Activated CD8-positive, alpha-beta memory T cell treated with anti-CD3 and anti-CD28 coated beads, Interleukin-2, amount 50 U/mL, for 48 hours (primary cell): ENCODE measurements around the gene XPO5.
"Not testable (repeated sequence)": the region's sequence is repeated elsewhere in the genome, so short reads cannot be mapped to it uniquely, and the experiment has no call there.

Experiments used
- DNase-seq: peaks from one replicate; pipeline ENCODE4 v3.0.0-alpha.2; 2020

The XPO5 gene

GRCh38 chr6:43582911-43583310 is 7.1 kb upstream of the XPO5 start:
- no peak for DNase-seq

- DNase-seq = no peak
Observed at GRCh38 chr6:43579171-43579570, 3.3 kb upstream of the XPO5 start.

DNA sequence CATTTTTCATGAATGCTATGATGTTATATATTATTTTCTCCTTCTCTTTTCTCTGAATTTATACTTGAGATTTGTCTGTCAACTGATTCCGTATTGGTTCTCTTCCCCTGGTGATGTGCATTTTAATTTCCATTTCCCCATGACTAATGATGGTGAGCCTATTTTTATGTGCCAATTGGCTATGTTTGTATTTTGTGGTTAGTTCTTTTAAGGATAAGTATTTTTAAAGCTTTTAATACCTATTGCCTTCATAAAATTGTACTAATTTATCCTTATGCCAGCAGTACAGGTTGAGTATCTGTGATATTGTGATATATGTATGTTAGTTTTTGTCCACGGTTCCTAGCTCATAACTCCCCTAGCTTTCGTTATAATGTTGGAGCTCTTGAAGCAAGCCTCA is 2.9 kb upstream of the XPO5 start:
- no peak for DNase-seq

GRCh38 chr6:43575105-43575771 is 600 bp downstream of the XPO5 start:
- DNase-seq = peak; percentile 65

GRCh38 chr6:43572015-43572414 is 3.8 kb downstream of the XPO5 start:
- DNase-seq = no peak

DNA sequence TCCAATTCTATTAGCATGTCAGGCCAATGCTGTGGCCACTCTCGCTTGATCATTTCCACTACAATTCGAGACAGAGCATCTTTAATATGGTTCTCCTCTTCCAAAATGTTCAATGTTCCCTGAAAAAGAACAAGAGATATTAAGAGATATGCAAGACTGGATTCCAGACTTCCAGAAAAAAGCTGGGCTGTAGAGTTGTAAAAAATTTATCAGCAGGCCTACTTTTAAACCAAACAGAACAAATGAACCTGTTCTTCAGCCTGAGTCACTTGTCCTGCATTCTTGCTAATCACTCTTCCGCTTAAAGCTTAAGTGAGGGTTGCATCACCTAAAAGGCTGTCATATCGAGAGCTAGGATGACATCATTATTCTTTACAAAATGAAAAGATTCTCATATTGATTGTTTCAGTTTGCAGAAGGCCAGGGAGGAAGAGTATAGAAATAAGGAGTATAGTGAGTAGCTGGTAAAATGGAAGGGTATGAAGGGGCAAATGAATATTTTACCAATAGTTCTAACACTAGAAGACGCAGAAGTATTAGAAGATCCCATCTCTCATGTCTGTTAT is 4.9 kb downstream of the XPO5 start:
- no peak for DNase-seq

GRCh38 chr6:43559328-43559727 is 16.5 kb downstream of the XPO5 start:
- no peak for DNase-seq

DNA sequence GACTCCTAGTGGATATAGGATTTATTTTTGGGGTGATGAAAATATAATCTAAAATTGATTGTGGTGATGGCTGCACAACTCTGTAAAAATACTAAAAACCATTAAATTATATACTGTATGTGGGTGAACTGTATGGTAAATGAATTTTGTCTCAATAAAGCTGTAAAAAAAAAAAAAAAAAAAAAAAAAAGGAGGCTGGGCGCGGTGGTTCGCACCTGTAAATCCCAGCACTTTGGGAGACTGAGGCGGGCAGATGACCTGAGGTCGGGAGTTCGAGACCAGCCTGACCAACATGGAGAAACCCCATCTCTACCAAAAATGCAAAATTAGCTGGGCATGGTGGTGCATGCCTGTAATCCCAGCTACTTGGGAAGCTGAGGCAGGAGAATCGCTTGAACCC is 18.2 kb downstream of the XPO5 start:
- not testable (repeated sequence) for DNase-seq

- no peak for DNase-seq
Observed at GRCh38 chr6:43547222-43547621, 28.6 kb downstream of the XPO5 start.

DNA sequence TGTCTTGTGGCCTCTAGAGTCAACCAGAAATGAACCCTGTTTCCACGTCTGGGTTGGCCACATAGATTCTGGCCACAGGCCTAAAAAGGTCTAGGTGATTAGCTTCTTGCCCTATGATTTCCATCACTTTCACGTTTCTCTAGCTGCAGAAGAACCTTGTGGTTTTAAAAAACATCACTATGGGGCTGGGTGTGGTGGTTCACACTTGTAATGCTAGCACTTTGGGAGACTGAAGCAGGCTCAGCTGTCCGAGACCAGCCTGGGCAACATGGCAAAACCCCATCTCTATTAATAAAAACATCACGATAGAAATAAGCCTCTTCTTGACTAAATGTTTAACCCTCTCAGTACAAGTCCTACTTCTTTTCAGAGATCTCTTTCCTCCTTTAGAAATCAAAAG is 31.4 kb downstream of the XPO5 start:
- DNase-seq = no peak

- DNase-seq = no peak
Observed at GRCh38 chr6:43541774-43542471, 33.9 kb downstream of the XPO5 start.

DNA sequence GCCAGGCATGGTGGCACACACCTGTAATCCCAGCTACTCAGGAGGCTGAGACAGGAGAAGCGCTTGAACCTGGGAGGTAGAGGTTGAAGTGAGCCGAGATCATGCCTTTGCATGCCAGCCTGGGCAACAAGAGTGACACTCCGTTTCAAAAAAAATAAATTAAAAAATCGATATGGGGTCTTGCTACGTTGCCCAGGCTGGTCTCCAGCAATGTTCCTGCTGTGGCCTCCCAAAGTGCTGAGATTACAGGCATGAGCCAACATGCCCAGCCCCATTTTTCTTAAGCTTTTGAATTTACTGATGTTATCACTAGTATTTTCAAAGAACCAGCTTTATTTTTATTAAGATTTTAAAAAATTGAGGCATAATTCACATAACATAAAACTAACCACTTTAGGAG is 35.3 kb downstream of the XPO5 start:
- DNase-seq = no peak

- not testable (repeated sequence) for DNase-seq
Observed at GRCh38 chr6:43539409-43539808, 36.4 kb downstream of the XPO5 start.

GRCh38 chr6:43538986-43539385 is 36.9 kb downstream of the XPO5 start:
- not testable (repeated sequence) for DNase-seq

DNA sequence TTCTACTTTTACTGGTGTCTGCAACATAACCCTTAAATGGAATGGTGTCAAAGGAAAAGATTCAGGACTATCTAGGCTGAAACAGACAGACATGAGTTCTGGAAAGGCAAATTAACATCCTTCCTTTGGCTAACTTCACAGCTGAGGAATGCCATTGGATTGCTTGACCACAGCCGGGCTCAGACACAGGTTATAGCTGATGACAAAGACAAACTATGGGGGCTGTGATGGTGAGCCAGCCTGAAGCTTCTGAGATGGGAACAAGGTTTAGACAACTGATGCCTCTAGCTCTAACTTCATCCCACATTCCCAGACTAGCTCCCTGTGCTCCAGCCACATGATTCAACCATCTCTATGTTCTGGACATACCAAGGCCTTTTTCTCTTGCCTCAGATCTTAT is 43.6 kb downstream of the XPO5 start:
- DNase-seq = no peak

GRCh38 chr6:43524483-43524961 is 51.3 kb downstream of the XPO5 start:
- no peak for DNase-seq

DNA sequence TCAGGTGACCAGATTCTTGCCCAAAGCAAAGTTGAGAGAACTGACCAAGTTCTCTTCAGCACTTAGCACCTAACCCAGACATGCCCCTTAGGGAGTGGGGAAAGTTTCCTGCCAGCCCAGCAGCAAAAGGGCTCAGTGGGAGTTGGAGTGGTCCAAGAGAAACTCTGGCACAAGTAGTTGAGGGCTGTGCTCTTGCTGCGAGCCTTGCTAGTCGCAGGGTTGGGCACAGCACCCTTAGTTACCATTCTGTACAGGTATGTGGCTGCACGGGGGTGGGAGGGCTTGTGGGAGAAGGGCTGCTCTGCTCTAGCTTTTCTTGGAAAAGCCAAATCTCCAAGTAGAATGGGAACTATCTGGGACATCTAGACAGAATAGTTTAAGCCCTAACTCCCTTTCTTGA is 52.6 kb downstream of the XPO5 start:
- DNase-seq = no peak

GRCh38 chr6:43522547-43523261 is 53.1 kb downstream of the XPO5 start:
- DNase-seq = no peak

- no peak for DNase-seq
Observed at GRCh38 chr6:43521836-43522235, 54.0 kb downstream of the XPO5 start.

DNA sequence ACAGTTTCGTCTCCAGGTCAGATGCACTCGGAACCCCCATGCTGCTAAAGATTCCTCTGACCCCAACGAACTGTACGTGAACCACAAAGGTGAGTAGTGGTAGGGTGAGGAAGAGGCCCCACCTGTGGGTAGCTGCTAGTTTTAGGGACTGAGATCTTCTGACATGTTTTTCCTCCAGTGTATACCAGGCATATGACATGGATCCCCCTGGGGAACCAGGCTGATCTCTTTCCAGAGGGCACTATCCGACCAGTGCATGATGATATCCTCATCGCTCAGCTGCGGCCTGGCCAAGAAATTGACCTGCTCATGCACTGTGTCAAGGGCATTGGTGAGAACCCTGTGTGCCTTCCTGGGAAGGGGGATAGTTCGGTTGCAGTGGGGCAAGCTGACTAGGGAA is 55.7 kb downstream of the XPO5 start:
- DNase-seq = no peak

- DNase-seq = no peak
Observed at GRCh38 chr6:43517505-43518357, 58.1 kb downstream of the XPO5 start.

DNA sequence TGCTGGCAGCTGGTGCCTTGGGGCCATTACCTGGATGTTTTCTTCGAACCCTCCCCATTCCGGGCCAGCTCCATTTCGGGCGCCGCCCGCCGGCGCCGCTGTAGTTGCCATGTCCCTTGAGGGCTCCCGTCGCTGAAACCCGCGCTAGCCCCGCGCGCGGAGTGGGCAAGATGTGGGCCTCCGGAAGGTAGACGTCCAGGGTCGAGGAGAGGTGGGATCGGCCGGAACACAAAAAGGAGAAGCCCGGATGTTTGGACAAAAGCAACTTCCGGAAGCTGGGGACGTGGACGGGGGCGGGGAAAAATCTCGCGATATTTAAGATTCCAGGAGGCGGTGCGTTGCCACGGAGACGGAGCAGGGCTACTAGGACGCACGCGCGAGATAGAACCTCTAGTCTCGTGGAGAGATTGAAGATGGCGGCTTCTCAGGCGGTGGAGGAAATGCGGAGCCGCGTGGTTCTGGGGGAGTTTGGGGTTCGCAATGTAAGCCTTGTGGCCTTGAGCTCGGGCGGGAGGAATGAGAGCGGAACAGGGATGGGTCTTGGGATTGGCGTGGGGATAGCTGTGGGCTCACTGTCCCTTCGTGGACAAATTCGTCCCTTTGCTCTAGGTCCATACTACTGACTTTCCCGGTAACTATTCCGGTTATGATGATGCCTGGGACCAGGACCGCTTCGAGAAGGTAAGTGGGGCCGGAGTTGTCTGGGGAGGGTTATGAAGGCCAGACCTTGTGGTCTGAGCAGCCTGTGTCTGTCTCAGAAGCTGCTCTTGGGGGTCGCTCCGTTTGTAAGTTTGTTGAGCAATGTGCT is 58.9 kb downstream of the XPO5 start, which contains the start of the genes POLR1C and YIPF3:
Gene POLR1C, plus strand, starts transcription at position 393 of the 808 bp plus-strand sequence. Its CDS starts 21 bp downstream, at position 414.
Gene YIPF3, minus strand, starts transcription at position 230 of the 808 bp plus-strand sequence. Its CDS starts 119 bp downstream, at position 111.
- DNase-seq = peak; percentile 96
